AG08395 (cell line): Measurements from ENCODE around the gene SF1.

Experiments used
- DNase-seq: peaks from one replicate; pipeline ENCODE4 v3.0.0; 2012; ENCODE audit warnings: mixed read lengths, low spot score

The SF1 gene

DNA sequence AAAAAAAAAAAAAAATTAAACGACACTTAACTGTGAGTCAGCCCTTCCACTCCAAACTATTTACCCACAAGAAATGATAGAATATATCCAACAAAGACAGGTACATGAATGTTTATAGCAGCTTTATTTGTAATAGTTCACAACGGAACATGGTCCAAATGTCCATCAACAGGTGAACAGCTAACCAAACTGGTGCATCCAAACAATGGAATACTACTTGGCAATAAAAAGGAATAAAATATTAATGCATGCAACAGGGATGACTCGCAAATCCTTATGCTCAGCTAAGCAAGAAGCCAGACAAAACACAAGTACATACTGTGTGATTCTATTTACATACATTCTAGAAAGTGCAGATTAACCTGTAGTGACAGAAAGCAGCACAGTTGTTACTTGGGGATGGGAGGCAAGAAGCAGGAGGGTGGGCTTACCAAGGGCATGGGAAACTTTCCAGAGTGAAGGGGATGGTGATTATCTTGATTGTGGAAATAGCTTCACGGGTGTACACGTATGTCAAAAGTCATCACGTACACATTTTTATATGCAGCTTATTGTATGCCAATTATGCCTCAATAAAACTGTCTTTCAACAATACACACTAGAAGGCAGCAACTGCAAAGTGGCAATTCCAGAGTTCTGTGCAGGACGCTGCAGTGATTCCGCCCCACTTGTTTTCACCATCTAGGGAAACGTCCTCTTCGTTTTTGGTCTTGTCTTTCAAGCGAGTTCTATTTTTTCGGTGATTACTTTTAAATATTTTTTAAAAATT, 6.7 kb upstream of the SF1 start:
- no peak for DNase-seq

DNA sequence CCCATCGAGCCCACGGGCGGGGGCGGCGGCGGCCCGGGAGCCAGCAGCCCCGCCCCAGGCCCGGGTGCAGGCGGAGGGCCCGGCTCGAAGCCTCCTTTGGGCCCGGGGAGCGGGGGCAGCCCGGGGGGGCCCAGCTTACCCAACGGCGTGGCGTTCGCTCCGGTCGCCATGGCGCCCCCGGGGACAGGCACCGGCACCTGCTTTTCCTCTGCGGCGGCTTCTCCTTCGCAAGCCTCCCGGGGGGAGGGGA, 194 bp downstream of the SF1 start:
- no peak for DNase-seq

DNA sequence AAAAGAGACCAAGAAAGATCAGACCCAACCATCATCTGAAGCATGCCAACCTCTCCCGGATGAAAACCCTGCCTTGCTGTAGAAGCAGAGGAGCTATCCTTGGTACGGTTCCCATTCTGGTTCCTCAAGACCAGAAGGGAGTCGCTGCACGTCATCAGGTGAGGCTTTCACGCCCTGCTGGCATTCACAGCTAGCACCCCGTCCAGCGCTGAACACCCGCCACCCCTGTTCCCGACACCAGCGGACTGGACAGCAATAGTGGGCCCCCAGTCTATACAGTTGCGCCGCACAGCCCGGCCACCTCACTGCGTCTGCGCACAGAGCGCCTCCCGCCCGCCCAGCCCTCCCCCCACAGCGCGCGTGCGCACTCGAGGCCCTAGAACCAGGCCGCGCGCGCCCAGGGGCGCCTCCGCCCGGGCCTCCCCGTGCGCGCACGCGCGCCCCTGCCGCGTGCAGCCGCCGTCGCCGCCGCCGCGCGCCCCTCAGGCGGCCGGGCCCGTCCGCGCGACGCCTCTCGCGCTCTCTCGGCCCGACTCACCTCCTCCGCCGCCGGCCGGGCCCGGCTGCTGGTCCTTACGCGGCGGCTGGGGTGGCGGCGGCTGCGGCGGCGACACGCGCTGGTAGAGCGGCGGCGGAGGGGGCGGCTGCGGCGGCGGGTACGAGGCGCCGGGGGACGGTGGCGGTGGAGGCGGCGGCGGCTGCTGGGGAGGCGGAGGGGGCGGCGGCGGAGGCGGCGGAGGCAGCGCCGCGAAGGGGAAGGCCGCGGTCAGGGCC, 706 bp downstream of the SF1 start:
- DNase-seq: peak; percentile 99

DNA sequence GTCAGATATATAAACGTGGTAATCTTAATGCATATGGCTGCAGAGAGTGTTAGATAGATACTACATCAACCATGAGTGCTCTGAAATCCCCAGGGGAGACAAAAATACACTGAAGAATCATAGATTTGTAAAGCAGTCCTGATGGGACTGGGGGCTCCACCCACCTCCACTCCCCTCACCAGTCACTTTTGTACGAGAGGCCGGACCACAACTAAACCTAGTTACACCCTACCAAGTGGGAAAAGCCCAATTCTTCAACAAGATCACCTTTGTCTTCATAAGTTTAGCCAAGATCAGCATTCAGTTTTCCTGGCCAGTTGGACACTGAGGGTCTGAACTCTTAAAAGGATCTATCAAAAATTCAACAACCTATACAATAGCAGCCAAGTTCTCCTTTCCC, 1.5 kb downstream of the SF1 start:
- no peak for DNase-seq

DNA sequence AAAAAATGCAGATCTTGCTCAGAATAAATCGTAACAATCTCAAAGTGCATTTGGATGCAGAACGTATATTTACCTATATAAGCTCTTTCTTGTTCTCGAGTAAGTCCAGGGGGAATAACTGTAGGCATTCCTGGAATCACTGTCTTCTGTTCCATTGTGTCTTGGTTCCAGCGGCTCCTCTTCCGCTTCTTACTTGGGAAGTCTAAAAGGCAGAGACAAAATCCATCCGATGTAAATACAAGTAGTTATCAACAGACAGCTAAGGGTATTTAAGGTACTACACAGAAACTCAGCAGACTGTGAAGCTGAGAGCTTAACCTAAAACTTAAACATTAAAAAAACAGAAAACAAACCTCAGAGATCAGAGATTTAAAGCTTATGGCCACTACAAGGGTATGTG, 1.9 kb downstream of the SF1 start:
- no peak for DNase-seq

DNA sequence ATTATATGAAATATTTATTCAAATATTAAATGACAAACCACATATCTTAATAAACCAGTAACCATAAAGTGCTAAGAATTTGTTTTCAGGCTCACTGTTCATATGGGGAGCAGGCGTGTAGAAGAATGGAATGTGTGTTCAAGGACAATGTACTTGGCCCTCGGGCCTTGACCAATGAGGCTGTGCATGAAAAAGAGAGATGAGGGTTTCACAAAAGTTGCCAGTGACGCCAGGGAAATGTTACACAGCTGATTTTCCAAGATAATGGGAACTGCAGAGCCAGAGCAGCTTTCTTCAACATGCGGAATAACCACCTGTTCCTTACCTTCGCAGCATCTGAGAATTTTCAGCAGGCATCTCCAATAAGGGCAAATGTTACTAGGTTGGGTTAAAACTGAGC, 4.2 kb downstream of the SF1 start:
- no peak for DNase-seq

DNA sequence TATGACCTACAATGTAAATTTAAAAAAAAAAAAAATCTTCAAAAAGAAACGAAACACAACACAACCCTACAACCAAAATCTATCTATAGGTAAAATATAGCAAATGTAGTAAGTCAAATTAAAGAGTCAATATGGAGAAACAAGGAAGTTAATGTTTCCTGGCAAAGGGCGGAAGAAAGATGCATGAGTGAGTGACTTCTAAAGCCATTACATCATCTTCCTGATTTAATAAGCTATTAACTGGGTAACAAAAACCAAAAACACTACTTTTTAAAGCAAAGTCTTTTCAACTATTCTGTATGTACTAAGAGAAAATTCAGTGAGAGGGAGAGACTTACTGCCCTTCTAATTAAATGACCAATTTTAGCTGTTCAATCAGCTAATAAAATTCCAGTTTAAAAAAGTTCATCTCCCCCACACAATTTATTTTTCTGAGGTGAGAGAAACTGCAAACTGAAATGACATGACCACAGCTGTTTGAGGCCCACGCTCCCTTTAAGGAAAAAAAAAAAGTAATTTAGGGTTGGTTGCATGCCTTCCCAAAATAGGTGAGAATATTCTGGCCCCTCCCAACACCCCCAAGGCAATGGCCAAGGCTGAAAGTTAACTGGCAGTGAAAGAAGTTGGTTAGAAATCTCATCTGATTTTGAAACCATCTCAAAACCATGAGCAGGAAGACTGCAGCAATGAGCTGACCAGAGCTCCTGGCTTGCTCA, 5.9 kb downstream of the SF1 start:
- DNase-seq: no peak

DNA sequence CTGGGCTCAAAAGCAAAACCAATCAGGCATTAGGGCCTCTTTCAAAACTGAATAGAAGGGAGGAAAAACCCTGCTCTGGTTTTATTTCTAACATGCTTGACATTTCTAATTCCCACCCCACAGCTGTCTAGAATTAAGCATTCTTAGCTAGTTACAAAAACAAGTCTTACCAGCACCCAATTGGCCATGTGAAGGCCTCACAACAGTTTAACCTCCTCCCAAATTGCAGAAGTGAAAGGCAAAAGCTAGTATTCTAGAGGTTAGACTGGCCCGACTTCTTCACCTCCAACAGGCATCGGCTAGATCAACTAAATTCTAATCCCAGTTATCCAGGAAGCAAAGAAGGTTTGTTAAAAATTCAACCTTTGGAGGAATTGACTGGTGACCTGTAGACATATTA, 6.5 kb downstream of the SF1 start:
- no peak for DNase-seq

DNA sequence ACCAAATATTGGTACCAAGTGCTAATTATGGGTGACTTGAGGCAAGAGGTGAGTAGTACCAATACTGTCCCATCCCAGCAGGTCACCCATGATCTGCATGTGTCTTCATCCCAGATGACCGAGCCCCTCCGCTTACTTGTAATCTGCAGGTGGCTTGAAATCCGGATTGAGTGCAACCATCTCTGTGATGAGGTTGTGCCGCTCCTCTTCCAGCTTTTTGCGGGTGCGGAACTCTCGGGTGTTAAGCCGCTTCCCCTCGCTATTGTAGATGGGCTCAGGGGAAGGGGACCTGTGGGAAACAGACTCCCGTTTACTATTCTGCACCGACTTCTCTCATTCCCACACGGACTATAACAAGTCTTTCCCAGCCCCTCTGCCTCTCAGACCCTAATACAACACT, 8.2 kb downstream of the SF1 start:
- no peak for DNase-seq

DNA sequence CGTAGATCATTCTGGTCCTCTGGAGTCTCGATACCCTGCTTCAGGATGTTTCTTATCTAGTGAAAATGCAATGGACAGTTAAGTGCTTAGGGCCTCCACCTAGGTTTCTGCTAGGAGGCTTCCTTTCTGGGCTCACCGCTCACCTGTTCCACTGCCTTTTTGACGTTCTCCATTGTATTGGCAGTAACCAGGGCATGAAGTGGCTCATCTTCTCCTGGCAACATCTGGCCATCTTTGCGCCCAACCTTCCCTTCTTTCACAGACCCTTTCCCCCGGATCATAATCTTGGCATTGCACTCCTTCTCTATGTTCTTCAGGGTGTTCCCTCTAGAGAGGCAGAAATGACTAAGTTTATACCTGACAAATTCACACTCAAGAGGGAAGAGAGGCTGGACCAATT, 9.1 kb downstream of the SF1 start:
- no peak for DNase-seq

DNA sequence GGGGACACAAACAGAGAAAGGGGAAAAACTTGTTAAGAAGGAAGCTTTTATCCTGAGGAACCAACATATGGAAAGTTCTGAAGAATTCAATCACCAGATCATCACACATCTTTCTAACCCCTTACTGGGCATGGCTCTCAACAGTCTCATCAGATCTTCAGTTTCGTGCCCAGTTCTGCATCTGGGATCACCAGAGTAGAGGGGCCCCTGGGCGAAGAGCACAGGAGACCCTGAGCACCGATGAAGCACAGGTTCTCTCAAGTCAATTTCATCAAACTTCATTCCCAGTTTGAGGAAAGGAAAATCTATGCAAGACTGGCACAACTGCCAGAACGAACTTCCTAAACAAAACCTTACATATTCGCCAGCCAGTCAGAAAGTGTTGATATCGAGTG, 10.0 kb downstream of the SF1 start:
- DNase-seq: no peak

DNA sequence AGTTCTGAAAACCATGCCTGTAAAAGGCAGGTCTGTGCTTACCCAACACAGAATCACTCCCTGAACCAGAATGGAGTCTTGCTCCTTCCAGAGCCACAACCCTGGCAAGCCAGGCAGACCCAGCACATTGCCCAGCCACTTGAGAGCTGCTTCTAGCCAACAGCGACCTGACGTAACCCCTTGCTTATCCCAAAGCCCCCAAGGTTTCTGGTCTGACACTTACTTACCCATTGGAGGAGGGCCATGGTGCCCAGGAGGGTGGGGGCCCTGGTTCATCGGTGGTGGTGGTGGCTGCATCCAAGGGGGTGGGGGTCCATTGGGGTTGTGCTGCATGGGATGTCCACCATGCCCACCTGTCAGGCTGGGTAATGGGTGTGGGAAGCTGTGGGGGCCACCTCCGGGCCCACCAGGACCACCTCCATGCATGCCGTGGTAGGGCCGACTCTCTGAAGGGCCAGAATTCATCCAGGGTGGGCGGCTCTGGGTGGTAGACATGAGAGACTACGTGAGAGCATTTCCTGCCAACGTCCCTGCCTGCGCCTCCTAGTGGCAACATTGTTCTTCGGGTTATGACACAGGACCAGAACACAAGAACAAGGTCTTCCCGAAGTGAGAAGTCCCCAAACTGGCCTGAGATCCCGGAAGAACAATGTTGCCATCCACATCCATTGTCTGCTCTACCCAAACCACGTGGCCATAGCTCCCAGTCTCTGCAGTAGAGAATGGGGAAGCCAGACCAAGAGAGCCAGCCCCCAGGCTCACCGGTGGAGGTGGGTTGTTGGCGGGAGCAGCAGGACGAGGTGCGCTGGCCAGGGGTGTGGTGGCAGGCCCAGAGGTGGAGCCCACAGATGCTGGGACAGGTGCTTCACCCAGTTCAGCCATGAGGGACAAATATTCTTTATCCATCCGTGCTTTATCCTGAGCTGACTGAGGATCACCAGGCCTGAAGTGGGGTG, 10.7 kb downstream of the SF1 start:
- DNase-seq: peak; percentile 48

DNA sequence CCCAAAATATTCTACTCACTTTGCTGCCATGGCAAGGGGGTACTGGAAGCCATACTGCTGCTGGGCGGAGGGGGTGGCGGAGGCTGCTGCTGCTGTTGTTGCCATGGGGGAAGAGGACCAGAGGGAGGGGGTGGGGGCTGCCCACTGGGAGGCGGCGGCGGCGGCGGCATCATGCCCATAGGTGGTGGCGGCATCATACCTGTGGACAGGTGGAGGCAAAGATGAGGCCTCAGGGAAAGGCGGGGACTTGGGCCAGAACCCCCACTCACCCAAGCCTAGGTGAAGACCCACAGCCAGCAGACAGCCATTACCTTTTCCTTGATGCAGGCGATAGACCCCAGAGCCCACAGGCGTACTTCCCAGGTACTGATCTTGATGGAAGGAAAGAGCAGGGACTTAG, 11.5 kb downstream of the SF1 start:
- no peak for DNase-seq

DNA sequence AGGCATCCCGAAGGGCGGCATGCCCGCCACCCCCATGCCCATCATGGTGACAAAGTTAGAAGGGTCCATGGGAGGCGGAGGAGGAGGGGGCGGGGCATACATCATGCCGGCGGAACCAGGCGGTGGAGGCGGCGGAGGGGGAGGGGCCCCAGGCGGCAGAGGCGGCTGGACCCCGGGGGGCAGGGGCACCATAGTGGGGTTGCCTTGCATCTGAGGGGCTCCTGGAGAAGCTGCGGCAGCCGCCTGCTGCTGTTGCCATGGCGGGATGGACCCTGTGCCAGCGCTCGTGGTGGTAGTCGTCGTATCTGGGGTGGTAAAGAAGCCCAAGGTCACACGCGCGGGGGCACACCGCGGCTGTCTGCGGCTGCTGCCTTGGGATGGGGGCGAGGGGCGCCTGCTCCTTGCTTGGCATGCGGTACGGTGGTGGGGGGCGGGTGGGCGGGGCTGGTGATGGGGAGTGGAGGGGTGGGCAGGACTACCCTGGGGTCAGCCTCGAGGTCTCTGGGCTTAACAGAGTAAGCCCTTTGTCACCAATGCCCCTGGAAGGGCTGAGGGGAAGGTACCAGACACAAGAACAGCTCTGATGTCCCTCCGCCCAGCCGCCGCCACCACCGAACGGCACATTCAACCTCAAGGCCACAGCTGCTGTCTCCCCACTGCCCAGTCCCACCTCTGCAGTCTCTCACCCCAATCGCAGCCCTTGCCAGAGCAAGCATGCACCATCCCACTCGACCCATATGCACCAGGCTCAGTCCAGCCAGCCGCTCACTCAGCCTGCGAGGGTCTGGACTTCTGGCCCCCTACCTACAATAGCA, 12.3 kb downstream of the SF1 start:
- DNase-seq: no peak

DNA sequence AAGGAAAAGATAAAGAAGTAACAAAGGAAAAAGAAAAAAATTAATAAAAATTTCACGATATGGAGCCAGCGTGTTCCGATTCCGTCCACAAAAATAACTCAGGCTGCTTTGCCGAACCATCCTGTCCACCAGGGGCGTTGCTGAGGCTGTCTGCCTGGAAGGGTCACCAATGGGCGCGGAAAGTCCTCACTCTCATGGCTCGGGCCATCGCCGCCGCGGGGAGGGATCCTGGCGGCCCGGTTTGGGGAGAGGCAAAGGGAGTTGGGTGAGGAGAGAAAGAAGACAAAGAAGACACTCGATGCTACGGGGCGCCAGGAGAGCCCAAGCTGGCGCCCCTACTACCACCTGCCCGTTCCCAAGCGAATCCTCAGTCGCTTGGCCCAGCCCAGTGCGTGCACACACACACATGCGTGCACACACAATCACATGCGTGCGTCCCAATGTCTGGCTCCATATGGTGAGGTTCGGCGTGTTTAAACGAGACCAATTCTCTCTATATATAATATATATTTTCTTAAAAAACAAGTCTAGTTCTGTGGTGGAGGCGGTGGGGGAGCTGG, 13.0 kb downstream of the SF1 start:
- DNase-seq: no peak

DNA sequence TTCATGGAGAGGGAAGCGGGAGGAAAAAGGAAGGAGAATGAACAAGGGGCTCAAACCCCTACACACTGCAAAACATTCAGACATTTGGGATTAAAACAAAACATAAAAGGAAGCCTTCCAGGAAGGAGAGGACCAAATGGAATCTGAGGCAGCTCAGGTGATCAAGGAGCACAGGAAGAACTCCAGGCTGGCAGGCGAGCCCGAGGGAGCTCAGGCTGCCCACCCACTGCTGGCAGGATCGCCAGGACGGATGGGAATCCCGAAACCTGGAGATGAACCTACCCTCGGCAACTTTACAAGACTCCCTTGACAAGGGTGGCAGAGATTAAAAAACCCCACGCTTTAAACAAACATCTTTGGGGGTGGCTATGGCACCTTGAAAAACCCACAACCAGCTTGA, 13.6 kb downstream of the SF1 start:
- no peak for DNase-seq

DNA sequence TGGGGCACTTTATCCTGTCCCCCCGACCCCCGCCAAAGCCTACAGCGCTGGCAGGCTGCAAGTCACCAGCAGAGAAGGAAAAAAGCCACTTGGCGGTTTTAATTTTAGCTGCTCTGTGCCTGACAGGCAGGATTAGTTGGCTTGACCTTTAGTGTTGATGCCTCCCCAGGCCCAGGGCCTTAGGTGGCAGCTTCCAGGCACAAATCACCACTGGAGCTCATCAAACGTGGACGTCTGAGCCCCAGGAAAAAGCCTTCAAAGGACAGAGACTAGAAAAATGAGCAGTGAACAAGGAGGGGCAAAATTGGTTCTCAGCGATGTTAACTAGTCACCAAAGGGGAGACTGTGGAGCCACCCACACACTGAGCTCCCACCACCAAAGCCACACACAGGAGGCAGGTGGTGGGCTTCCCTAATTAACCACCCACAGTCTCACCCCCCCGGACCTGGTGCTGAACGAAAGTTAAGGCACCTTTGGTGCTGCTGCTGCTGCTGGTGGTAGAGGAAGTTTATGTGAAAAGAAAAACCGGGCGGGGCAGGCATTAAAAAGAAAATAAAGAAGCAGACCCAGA, 14.2 kb downstream of the SF1 start:
- DNase-seq: no peak

DNA sequence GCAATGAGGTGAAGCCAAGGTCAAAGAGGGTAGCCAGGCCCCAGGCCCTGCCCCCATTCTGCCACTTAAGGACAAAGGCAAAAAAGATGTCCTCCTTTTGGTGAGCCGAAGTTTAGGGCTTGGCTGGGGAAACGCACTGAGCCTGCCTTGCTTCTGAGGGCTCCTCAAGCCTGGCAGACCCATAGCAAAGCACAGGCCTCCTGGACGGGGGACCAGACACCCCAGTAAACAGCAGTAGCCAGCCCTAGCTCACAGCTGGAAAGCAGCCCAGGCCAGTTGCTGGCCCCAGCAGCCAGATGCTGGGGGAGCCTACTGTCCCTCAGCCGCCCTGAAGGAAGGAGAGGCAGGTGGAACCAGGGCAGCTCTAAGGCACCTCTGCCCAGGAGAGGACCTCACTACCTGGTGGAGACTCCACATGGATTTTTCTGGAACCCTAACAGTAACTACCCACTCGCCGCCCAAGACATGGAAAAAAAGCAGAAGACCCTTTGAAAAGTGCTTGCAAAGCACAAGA, 14.8 kb downstream of the SF1 start:
- no peak for DNase-seq

DNA sequence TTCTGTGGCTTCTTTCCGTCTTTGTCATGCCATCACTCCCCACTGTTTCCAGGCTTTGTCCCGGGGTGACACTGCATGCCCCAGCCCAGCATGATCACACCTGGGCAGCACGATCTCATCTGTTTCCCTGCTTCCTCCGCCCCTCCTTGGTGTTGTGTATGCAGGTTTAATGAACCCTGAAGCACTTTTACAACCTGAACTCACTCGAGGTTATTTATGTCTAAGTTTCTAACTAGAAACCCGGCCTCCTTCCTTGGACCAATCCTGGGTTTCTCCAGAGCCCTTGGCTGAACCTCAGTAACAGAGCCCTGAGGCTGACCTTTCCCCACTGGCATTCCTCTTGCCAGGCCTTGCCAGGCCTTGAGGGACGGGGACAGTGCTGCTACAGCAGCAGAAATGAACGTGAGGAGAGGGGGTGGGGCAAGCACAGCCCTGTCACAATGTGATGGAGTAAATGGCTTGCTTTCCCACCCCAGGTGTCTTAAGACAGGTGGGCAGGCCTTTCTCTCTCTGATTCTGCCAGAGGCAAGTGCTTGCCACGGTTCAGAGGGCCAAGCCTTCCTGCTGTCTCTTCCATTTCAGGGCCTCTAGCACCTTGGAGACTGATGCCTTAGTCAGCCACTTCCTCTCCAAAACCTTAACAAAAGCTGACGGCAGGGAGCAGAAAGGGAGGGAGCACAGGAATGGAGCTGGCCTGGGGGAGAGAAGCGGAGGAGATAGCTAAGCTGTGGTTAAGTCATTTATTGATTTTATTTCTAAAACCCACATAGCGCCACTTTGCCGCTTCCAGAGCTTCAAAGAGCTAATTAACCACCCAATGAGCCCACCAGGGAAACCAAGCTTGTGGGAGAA, 15.4 kb downstream of the SF1 start:
- DNase-seq: no peak

DNA sequence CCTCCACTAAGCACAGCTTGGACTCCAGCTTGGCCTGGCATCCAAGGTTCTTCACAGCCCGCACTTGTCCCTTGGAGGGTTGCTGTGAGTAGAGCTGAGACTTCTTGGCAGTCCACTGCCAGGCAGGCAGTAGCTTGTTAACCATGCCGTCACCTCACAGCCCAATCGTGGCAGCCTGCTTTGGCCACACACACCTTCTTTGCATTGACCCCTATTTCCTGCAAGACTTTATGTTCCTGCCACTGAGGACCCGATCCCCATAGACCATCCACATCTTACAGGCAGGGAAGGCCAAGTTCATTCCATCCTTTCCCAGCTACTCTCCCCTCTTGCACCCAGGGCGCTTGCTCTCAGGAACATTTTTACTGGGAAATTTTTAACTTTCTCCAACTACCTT, 16.1 kb downstream of the SF1 start:
- no peak for DNase-seq
